Left lung (tissue), 10 donors: Measurements from ENCODE around the gene SNAI3. TPM values are rescaled to one million over a fixed set of nuclear protein-coding genes. Genes with fewer than 3 reads are reported as not detected.
A peak's percentile ranks its signal among the peaks of the same experiment; 100 is the strongest.

Experiments used
- ATAC-seq: fragments of 200-7000 bp; cut with Tn5 transposase; one replicate; pipeline ENCODE4 v1.9.1; 2020; ENCODE audit warnings: moderate library complexity
- DNase-seq, 4 donors: peaks; one replicate each; pipeline ENCODE4 v3.0.0-alpha.2; 2013 to 2020
- H3K27ac ChIP-seq, 2 donors: fragments of 200-600 bp; sonication (generic) in 1 of 2; one replicate each; pipeline versions ENCODE4 v1.5.0 to v1.8.0; 2020 to 2021
- H3K27me3 ChIP-seq, 2 donors: fragments of 200-600 bp; sonication (generic) in 1 of 2; one replicate each; pipeline versions ENCODE4 v1.5.0 to v1.8.0; 2020 to 2021
- H3K36me3 ChIP-seq, 2 donors: fragments of 200-600 bp; sonication (generic) in 1 of 2; one replicate each; pipeline versions ENCODE4 v1.5.0 to v1.8.0; 2020 to 2021
- H3K4me1 ChIP-seq, 2 donors: fragments of 200-600 bp; one replicate each; pipeline ENCODE4 v1.8.0; 2021
- H3K4me3 ChIP-seq, 2 donors: fragments of 200-600 bp; sonication (generic) in 1 of 2; one replicate each; pipeline versions ENCODE4 v1.5.0 to v1.8.0; 2020 to 2021; ENCODE audit warnings: mild to moderate bottlenecking in 1 of 2
- H3K9me3 ChIP-seq, 2 donors: fragments of 200-600 bp; sonication (generic) in 1 of 2; one replicate each; pipeline versions ENCODE4 v1.5.0 to v1.8.0; 2020 to 2021
- intact Hi-C, 2 donors: fragments of 100-400 bp; cut with DNase I; formaldehyde crosslinking; loops; one replicate each; pipeline versions ENCODE4 v1.11.2 to v1.14.2; 2022
- polyA plus RNA-seq, 6 donors: library from polyadenylated mRNA; unstranded; fragments of 120-200 nt; gene quantifications; one replicate each; pipeline ENCODE4 v1.2.1, GENCODE V29; 2013; ENCODE audit not compliant: insufficient read length in 6 of 6
- total RNA-seq, 2 donors: library from RNA; stranded (reverse); fragmentation: NEBNext Ultra II Directional; extraction: Animal tissue kit (Norgen Biotek cat#: 25700); gene quantifications; one replicate each; pipeline ENCODE4 v1.2.1, GENCODE V29; 2021
- TF ChIP-seq, protein P1 (sequence below), 2 donors: fragments of 200-600 bp; sonication (generic) in 1 of 2; IDR thresholded peaks; one replicate each; pipeline versions ENCODE4 v1.5.0 to v1.8.0; 2021; ENCODE audit warnings: antibody characterized with exemption in 2 of 2
- donor health status: DM: no; HTN: yes; CAD: no.
- donor health status: DM: no; HTN: no; CAD: no.

SNAI3 gene
- total and polyA plus RNA-seq, 8 donors = 0.86 to 2.3 (median 1.8) TPM

DNA sequence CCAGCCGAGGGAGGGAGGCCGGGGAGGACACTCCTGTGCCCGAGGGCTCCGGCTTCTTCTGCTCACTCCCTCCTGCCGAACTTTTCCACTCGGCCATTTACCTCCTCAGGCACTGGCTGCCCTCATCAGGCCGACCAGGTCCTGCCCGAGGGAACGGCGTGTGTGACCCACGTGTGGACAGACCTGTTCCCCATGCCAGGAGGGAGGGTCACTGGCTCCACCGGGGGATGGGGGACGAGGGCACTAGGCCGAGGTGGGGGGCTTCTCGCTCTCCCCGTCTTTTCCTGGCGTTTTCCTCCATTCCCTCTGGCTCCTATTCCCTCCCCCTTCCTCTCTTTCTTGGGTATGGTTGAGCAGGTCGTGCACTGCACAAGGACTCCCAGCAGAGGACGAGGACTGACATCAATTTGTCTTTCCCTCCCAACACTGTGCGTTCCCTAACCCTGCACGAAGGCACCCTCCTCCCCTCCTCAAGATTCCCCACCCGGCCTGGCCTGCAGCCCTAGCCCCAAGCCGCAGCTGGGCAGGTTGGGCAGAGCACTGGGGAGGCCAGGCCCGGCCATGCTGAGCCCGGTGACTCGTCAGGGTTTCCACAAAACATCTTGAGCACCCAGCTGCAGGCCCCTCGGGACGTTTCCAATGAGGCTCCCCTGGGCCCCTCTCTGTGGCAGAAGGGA is 51.2 kb downstream of the SNAI3 start:
- peak overlapping the region in 1 of 2 donors; percentile 90 for H3K27ac ChIP-seq
- DNase-seq (no peak), ATAC-seq (no peak)
- H3K27me3 ChIP-seq = peaks cover 25 to 48% of the 10 kb centered on the region in 2 donors
- intact Hi-C loops = no loop called here
- no peaks in the 10 kb centered on the region for H3K9me3 ChIP-seq
- H3K4me3 ChIP-seq = peak overlapping the region; percentile 22 to 52
- TF ChIP-seq, protein P1, sequence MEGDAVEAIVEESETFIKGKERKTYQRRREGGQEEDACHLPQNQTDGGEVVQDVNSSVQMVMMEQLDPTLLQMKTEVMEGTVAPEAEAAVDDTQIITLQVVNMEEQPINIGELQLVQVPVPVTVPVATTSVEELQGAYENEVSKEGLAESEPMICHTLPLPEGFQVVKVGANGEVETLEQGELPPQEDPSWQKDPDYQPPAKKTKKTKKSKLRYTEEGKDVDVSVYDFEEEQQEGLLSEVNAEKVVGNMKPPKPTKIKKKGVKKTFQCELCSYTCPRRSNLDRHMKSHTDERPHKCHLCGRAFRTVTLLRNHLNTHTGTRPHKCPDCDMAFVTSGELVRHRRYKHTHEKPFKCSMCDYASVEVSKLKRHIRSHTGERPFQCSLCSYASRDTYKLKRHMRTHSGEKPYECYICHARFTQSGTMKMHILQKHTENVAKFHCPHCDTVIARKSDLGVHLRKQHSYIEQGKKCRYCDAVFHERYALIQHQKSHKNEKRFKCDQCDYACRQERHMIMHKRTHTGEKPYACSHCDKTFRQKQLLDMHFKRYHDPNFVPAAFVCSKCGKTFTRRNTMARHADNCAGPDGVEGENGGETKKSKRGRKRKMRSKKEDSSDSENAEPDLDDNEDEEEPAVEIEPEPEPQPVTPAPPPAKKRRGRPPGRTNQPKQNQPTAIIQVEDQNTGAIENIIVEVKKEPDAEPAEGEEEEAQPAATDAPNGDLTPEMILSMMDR (IDR thresholded peaks at IDR 0.05) = no peak
- H3K4me1 ChIP-seq = peaks cover 6 to 49% of the 10 kb centered on the region in 2 donors
- H3K36me3 ChIP-seq = peaks cover 0 to 33% of the 10 kb centered on the region in 2 donors

DNA sequence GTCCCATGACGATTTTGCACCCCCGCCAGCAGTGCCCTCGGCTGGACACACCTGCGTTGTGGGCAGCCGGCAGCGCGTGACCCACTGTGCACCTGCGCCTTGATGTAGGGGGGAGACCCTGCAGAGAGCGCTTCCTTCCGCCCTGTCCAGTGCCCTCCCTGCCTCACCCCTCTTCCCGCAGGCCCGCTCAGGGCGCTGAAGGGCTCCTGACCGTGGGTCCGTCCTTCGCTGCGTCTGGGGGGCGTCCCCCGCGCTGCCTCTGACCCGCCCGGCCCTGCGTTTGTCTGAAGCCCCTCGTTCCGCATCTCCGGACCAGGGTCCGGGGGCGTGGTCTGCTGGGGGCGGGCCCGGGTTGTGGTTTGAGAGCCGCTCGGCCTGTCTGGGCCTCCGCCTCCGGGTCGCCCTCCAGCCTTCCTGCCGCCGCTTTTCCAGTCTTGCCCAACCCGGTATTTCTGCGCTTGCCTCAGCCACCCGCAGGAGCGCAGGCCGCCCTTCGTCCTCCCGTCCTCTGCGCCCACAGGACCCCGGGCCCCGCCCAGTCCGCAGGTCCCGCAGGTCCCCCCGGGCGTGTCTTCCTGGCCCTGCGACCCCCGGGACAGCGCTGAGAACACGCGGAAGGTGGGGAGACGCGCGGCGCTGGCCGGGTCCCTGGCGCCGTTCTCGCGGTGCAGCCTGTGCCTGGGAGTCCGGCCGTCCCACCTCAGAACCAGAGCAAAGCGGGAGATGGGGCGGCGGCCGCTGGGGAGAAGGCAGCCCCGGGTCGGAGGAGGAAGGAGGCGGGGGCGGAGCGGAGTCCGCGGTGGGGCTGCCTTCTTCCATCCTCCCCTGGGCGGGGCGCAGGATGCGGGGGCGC is 51.9 kb downstream of the SNAI3 start:
- TF ChIP-seq, protein P1 (IDR thresholded peaks at IDR 0.05) = no peak
- DNase-seq = peak in 2 of 4 donors; percentile 62 to 94
- H3K36me3 ChIP-seq = peaks cover 0 to 41% of the 10 kb centered on the region in 2 donors
- peak overlapping the region in 1 of 2 donors; percentile 90 for H3K27ac ChIP-seq
- peak; percentile 54 for ATAC-seq
- intact Hi-C loops = no loop called here
- no peaks in the 10 kb centered on the region for H3K9me3 ChIP-seq
- peaks cover 6 to 42% of the 10 kb centered on the region in 2 donors for H3K4me1 ChIP-seq
- H3K27me3 ChIP-seq = peaks cover 17 to 40% of the 10 kb centered on the region in 2 donors
- H3K4me3 ChIP-seq = peak overlapping the region; percentile 22 to 52

DNA sequence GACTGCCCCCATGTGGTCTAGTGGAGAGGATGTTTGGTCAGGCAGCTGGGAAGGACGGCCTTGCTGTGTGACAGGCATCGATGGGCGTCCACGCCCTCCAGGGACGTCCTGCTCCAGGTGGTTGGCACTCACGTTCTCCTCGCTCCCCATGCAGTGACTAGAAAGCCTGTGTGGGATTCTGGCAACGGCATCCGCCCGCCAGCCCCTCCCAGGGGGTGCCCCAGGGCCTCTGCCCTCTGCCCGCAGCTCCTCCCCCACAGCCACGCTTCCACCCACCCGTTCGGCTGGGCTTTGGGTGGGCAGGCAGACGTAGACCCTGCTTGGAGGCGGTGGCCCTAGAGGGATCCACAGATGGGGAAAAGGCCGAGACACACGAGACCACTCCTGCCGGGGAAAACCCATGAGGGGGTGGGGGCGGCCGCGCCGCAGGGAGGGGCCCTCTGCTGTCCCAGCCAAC is 52.6 kb downstream of the SNAI3 start:
- Histone ChIP-seq H3K27me3 (peaks cover 10 to 34% of the 10 kb centered on the region in 2 donors), H3K4me1 (peaks cover 6 to 35% of the 10 kb centered on the region in 2 donors), H3K36me3 (peaks cover 0 to 47% of the 10 kb centered on the region in 2 donors), H3K9me3 (no peaks in the 10 kb centered on the region), H3K4me3 (peak overlapping the region; percentile 22 to 52), H3K27ac (peak overlapping the region in 1 of 2 donors; percentile 90)
- TF ChIP-seq, protein P1 (IDR thresholded peaks at IDR 0.05) = peak in 1 of 2 donors; percentile 36
- DNase-seq = no peak
- intact Hi-C loops = no loop called here
- ATAC-seq = peak; percentile 46

DNA sequence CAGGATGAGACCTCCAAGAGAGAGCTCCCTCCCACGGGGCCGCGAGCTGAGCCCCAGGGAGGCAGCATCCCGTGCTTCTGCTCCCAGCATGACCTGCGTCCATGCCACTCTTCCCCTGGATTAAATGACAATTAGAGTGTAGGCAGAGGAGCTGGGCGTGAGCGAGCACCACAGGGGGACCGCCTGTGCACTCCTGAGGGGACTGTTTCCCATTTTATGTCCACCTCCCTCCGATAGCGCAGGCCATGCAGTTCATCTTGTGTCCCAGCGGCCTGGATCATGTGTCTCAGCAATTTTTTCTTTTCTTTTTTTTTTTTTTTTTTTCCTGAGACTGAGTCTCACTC is 53.7 kb downstream of the SNAI3 start:
- H3K27ac ChIP-seq = no peak overlapping the region
- peaks cover 0 to 59% of the 10 kb centered on the region in 2 donors for H3K36me3 ChIP-seq
- no peak for DNase-seq
- H3K4me3 ChIP-seq = no peak overlapping the region
- H3K27me3 ChIP-seq = peaks cover 3 to 22% of the 10 kb centered on the region in 2 donors
- intact Hi-C loops = no loop called here
- TF ChIP-seq, protein P1 (IDR thresholded peaks at IDR 0.05) = no peak
- H3K9me3 ChIP-seq = no peaks in the 10 kb centered on the region
- ATAC-seq = no peak
- H3K4me1 ChIP-seq = peaks cover 6 to 25% of the 10 kb centered on the region in 2 donors
